ENCODE measurements around the gene MTG1. TPM values are rescaled to one million over a fixed set of nuclear protein-coding genes. Genes with fewer than 3 reads are reported as not detected.

Gene MTG1
- total and polyA plus RNA-seq, 8 donors, result 17.2 to 62.9 (median 23.1) TPM

- no peak for TF ChIP-seq CTCF (IDR thresholded peaks at IDR 0.05)
- DNase-seq, result peak in 2 of 6 donors; percentile 11 to 38
- Histone ChIP-seq H3K27me3 (no peaks in the 10 kb centered on the region), H3K4me1 (no peaks in the 10 kb centered on the region), H3K4me3 (no peak overlapping the region), H3K9me3 (no peaks in the 10 kb centered on the region), H3K27ac (no peak overlapping the region), H3K36me3 (no peaks in the 10 kb centered on the region)
- WGBS, 2 donors, result 85 to 86% methylated on average over 17 of the region's 17 CpGs
- ATAC-seq, result no peak
- FAIRE-seq, result no peak
- intact Hi-C loops (cut with DNase I), result no loop called here
These were observed 5.6 kb upstream of the MTG1 start for GRCh38 chr10:133388236-133388972.

GRCh38 chr10:133388973-133389818 is 4.8 kb upstream of the MTG1 start:
- no peak for TF ChIP-seq CTCF (IDR thresholded peaks at IDR 0.05)
- peak overlapping the region in 1 of 4 donors; percentile 33 for H3K27ac ChIP-seq
- FAIRE-seq, result no peak
- H3K36me3 ChIP-seq, result no peaks in the 10 kb centered on the region
- ATAC-seq, result no peak
- peak in 4 of 6 donors; percentile 7 to 62 (median 22) for DNase-seq
- 84 to 89% methylated on average over 39 of the region's 39 CpGs for WGBS, 2 donors
- no peak overlapping the region for H3K4me3 ChIP-seq
- H3K4me1 ChIP-seq, result no peaks in the 10 kb centered on the region
- intact Hi-C loops (cut with DNase I), result no loop called here
- no peaks in the 10 kb centered on the region for H3K27me3 ChIP-seq
- H3K9me3 ChIP-seq, result no peaks in the 10 kb centered on the region

GRCh38 chr10:133390597-133391248 is 3.2 kb upstream of the MTG1 start:
- Histone ChIP-seq H3K9me3 (no peaks in the 10 kb centered on the region), H3K4me3 (no peak overlapping the region), H3K27ac (no peak overlapping the region), H3K4me1 (peaks cover 0 to 6% (median 6%) of the 10 kb centered on the region in 3 donors), H3K36me3 (no peaks in the 10 kb centered on the region), H3K27me3 (no peaks in the 10 kb centered on the region)
- DNase-seq (peak in 1 of 6 donors; percentile 6), FAIRE-seq (no peak), ATAC-seq (no peak)
- TF ChIP-seq CTCF (IDR thresholded peaks at IDR 0.05), result no peak
- 85 to 90% methylated on average over 19 of the region's 19 CpGs for WGBS, 2 donors
- intact Hi-C loops (cut with DNase I), result no loop called here

- Histone ChIP-seq H3K27ac (no peak overlapping the region), H3K36me3 (peaks cover 0 to 1% (median 0%) of the 10 kb centered on the region in 3 donors), H3K9me3 (no peaks in the 10 kb centered on the region), H3K4me1 (peaks cover 0 to 6% (median 6%) of the 10 kb centered on the region in 3 donors), H3K4me3 (no peak overlapping the region), H3K27me3 (no peaks in the 10 kb centered on the region)
- DNase-seq, result peak in 2 of 6 donors; percentile 6 to 38
- no peak for FAIRE-seq
- no peak for ATAC-seq
- no peak for TF ChIP-seq CTCF (IDR thresholded peaks at IDR 0.05)
- intact Hi-C loops (cut with DNase I), result no loop called here
- WGBS, 2 donors, result 90 to 93% methylated on average over 12 of the region's 12 CpGs
These were observed 2.7 kb upstream of the MTG1 start for GRCh38 chr10:133391249-133391635.

Measured in pancreas (tissue), 10 donors.